HG02852 (cell line): ENCODE measurements around the gene CLCN3.
"Not testable (repeated sequence)": the region's sequence is repeated elsewhere in the genome, so short reads cannot be mapped to it uniquely, and the experiment has no call there.

ENCODE experiments used
- ATAC-seq: cut with Tn5 transposase; IDR thresholded peaks from one replicate; pipeline ENCODE4 v1.9.1; 2021; ENCODE audit warnings: mild to moderate bottlenecking, moderate library complexity; ENCODE audit not compliant: unreplicated experiment

The CLCN3 gene

GRCh38 chr4:169768385-169768784 lies 148.0 kb downstream of the CLCN3 start:
- no peak for ATAC-seq

GRCh38 chr4:169770416-169770815 lies 150.0 kb downstream of the CLCN3 start:
- no peak for ATAC-seq

- not testable (repeated sequence) for ATAC-seq
Observed at GRCh38 chr4:169771556-169772080, 151.2 kb downstream of the CLCN3 start.
